HG03103 (cell line): ENCODE results near the gene NMNAT3.
A peak's percentile ranks its signal among the peaks of the same experiment; 100 is the strongest.
"Not testable (repeated sequence)": the region's sequence is repeated elsewhere in the genome, so short reads cannot be mapped to it uniquely, and the experiment has no call there.

Experiments
- ATAC-seq: cut with Tn5 transposase; IDR thresholded peaks from one replicate; pipeline ENCODE4 v1.9.1; 2021; ENCODE audit warnings: low read depth; ENCODE audit not compliant: unreplicated experiment

The NMNAT3 gene

GRCh38 chr3:139639662-139640061 lies 38.1 kb downstream of the NMNAT3 start:
- ATAC-seq = no peak

DNA sequence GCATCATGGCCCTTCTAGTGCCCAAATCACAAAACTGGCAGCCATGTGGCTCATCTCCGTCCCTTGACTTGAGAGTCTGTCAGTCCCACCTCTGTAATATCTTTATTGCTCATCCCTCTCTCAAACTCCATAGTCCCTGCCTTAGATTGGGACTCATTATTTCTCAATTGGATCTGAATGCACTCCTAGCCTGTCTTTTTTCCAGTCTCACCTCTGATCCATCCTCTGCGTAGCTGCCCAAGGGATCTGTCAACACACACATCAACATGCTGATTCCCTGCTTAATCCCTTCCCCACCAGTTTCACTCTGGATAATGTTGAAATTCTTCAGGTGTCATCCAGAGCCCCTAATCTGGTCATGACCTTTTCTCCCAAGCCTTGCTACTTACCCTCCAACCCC lies 39.3 kb downstream of the NMNAT3 start:
- no peak for ATAC-seq

GRCh38 chr3:139636511-139636910 lies 41.3 kb downstream of the NMNAT3 start:
- no peak for ATAC-seq

DNA sequence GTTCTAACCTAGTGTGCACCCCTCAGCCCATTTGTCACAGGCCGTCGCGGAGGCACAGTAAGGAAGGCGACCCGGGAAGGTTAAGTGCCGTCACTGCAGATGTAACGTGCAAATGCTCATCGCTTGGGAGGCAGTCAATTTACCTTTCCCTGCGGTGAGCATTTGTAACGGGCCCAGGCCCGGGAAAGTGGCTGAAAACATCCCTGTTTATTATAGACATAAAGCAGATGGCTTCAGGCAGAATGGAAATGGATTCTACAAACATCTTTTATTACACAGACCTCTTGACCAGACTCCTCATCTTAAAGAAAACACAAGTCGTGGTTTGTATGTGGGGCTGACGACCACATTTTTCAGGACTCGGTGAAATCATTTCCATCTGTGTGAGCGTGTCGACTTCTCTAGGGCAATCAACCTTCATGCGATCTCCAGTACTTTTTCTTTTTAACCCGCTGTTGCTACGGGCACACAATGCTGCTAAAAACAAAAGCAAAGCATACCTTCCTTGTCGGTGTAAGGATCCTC lies 43.6 kb downstream of the NMNAT3 start:
- no peak for ATAC-seq

DNA sequence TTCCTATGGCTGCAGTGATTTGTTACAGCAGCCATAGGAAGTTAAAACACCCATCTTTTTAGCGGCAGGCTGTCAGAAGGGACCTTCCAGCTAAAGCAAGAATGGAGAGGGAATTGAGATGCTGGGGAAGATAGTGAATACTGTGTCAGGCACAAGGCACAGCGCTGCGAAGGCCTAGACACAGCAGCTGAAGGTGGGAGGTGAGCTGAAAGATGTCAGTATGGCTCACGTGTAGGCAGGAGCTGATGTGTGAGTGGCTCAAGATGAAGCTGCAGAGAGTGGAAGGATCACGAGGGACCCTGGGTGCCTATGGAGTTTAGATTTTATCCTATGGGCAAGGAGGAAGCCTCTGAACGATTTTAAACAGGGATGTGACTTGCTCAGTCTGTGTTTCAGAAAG lies 44.3 kb downstream of the NMNAT3 start:
- no peak for ATAC-seq

GRCh38 chr3:139630542-139630941 lies 47.2 kb downstream of the NMNAT3 start:
- no peak for ATAC-seq

GRCh38 chr3:139629033-139629432 lies 48.7 kb downstream of the NMNAT3 start:
- ATAC-seq = peak; percentile 79

- no peak for ATAC-seq
Measured at GRCh38 chr3:139627759-139628158, 50.0 kb downstream of the NMNAT3 start.

DNA sequence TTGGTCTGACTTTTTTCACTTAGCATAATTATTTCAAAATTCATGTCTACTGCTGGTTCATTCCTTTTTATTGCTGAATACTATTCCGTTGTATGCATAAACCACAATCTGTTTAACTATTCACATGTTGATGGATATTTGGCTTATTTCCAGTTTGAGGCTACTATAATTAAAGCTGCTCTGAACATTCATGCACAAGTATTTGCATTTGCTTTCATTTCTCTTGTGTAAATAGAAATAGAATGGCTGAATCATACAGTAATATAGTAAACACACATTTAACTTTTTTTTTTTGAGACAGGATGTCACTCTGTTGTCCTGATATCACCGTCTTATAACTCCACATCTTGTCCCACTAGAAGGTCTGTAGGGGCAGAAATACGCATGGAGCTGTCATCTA lies 57.3 kb downstream of the NMNAT3 start:
- ATAC-seq = no peak

DNA sequence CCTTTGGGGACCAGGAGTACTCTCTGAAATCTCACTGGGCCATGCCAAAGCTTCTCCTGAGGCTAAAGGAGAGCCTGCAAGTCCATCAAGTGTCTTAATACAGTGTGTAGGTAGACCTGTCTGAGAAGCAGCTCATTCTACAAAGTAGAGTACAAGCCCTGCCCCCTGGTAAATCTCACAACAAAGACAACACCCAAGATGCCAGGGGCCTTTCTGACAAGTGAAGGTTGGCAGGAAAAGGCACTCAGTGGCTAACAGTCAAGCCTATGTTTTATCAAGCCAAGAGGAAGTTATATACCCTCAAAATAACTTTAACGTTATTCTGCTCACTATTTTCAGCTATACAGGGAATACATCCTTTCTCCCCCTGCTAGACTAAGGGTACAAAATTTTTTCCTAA lies 58.3 kb downstream of the NMNAT3 start:
- no peak for ATAC-seq

GRCh38 chr3:139617672-139618268 lies 60.0 kb downstream of the NMNAT3 start:
- no peak for ATAC-seq

GRCh38 chr3:139611528-139611927 lies 66.2 kb downstream of the NMNAT3 start:
- ATAC-seq = no peak

- ATAC-seq = no peak
Measured at GRCh38 chr3:139610886-139611285, 66.9 kb downstream of the NMNAT3 start.

DNA sequence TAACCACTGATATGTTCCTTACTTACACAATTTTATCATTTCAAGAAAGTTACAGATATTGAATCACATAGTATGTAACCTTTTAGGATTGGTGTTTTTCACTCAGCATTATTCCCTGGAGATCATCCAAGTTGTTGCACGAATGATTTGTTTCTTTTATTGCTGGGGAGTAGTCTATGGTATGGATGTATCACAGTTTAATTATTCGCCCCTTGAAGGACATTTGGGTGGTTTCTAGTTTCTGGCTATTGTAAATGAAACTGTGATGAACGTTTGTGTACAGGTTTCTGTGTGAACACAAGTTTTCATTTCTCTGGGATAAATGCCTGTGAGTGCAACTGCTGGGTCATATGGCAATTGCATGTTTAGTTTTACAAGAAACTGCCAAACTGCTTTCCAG lies 68.8 kb downstream of the NMNAT3 start:
- no peak for ATAC-seq

- ATAC-seq = no peak
Measured at GRCh38 chr3:139608108-139608380, 69.7 kb downstream of the NMNAT3 start.

GRCh38 chr3:139607257-139608107 lies 70.3 kb downstream of the NMNAT3 start:
- no peak for ATAC-seq

GRCh38 chr3:139602003-139602402 lies 75.8 kb downstream of the NMNAT3 start:
- ATAC-seq = no peak

DNA sequence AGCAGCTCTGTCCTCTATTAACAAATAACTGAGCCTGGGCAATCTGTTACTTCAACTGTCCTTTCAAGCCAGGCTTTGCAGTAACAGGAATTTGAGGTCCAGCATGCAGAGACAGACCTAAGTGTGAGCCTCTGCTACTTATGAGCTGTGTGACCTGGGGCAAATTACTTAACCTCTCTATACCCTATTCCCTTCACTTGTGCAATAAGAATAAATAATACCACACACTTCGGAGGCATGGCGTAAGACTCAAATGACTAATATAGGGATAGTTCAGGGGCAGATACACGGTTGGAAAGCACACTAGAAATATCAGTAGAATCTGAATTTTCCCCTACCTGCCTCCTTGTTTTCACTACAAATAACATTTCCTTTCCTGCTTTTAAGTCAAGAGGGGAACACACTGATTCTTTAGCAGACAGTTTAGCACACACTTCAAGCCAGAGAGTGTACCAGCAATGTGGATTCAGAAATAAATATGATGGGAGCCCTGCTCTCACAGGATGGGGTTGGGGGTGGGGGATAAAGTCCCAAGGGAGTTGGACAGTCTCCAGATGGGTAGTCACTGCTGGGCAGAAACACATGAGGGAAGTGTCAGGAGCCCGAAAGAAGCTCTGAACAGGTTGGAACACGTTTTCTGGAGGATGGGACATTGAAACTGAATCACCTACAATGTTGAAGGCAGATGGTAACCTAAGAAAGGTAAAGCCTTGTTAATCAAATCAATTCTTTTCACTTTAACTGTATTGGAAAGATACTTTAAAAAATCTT lies 76.4 kb downstream of the NMNAT3 start:
- ATAC-seq = no peak

- ATAC-seq = no peak
Measured at GRCh38 chr3:139597947-139598346, 79.8 kb downstream of the NMNAT3 start.

DNA sequence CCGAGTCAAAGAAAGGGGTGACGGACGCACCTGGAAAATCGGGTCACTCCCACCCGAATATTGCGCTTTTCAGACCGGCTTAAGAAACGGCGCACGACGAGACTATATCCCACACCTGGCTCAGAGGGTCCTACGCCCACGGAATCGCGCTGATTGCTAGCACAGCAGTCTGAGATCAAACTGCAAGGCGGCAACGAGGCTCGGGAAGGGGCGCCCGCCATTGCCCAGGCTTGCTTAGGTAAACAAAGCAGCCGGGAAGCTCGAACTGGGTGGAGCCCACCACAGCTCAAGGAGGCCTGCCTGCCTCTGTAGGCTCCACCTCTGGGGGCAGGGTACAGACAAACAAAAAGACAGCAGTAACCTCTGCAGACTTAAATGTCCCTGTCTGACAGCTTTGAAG lies 86.6 kb downstream of the NMNAT3 start:
- ATAC-seq = not testable (repeated sequence)

DNA sequence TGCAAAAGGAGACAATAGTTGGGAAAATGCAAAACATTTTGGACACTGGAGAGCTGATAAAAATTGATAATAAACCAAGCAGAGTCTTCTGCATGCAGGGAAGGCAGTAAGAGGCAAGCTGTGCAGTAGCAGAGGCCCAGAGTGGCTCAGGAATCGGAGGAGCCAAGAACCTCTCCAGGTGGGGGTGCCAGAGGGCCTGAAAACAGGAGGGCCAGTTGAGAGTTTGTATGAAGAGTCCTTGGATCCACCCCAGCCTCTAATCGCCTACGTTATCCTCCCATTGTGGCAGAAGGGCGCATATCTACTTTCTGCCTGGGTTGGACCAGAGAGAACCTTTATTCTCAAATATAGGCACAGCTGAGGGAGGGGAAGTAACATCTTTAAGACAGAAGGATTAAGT lies 89.3 kb downstream of the NMNAT3 start:
- no peak for ATAC-seq
